GM19328 (cell line): ENCODE data around the gene TOLLIP.
"Not testable (repeated sequence)": the region's sequence is repeated elsewhere in the genome, so short reads cannot be mapped to it uniquely, and the experiment has no call there.

Source experiments
- ATAC-seq: cut with Tn5 transposase; IDR thresholded peaks from one replicate; pipeline ENCODE4 v1.9.1; 2021; ENCODE audit warnings: mild to moderate bottlenecking, moderate library complexity; ENCODE audit not compliant: unreplicated experiment

TOLLIP gene

GRCh38 chr11:1344056-1344635 lies 34.7 kb upstream of the TOLLIP start:
- ATAC-seq = no peak

- ATAC-seq = no peak
Observed at GRCh38 chr11:1343391-1344055, 34.1 kb upstream of the TOLLIP start.

- no peak for ATAC-seq
Observed at GRCh38 chr11:1342946-1343345, 33.5 kb upstream of the TOLLIP start.

DNA sequence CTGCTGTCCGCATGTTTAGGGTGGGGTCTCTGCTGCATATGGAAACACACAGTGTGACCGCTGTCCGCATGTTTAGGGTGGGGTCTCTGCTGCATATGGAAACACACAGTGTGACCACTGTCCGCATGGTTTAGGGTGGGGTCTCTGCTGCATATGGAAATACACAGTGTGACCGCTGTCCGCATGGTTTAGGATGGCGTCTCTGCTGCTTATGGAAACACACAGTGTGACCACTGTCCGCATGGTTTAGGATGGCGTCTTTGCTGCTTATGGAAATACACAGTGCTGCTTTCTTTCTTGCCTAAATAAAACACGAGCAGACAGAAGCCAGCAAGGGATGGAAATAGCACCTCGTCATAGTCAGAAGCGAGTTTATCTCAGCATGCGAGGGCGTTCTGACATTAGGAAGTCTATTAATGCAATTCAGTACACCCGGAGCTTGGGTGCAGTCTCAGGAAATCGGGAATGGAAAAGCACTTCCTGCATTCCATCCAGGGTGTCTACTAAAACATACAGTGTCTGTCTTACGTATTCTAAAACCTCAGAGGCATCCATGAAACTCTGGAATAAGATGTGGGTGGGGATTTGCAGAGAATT lies 32.6 kb upstream of the TOLLIP start:
- ATAC-seq = no peak

GRCh38 chr11:1341226-1341625 lies 31.8 kb upstream of the TOLLIP start:
- not testable (repeated sequence) for ATAC-seq

GRCh38 chr11:1340111-1340510 lies 30.7 kb upstream of the TOLLIP start:
- ATAC-seq = no peak

- no peak for ATAC-seq
Observed at GRCh38 chr11:1339066-1339675, 29.7 kb upstream of the TOLLIP start.

DNA sequence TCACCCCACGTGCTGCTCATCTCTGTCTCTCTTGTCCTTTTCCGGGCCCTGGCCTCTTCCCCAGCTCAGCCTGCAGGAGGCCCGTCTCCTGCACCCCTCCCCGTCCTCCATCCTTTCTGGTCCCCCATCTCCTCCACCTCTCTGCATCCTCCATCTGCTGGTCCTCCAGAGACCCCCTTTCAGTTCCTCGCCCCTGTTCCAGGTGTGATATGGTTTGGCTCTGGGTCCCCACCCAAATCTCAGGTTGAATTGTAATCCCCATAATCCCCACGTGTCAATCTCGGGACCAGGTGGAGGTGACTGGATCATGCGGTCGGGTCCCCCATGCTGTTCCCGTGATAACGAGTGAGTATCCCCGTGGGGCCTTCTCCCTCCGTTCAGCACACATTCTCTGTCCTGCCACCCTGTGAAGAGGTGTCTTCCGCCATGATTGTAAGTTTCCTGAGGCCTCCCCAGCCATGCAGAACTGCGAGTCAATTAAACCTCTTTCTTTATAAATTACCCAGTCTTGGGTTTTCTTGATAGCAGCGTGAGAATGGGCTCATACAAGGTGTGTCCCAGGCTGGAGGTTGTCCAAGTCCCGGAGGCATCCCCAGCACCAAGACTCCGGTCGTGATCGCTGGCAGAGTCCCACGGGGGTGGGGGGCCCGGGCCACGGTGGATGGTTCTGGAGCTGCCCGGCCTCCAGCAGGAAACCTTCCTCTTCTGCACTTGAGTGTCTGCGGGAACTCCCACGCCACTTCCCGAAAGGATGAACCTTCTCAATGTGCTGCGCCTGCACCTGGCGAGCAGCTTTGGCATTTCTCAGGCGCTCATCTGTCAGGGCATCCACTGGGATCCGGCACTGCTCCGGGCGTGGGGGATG lies 29.0 kb upstream of the TOLLIP start:
- no peak for ATAC-seq

DNA sequence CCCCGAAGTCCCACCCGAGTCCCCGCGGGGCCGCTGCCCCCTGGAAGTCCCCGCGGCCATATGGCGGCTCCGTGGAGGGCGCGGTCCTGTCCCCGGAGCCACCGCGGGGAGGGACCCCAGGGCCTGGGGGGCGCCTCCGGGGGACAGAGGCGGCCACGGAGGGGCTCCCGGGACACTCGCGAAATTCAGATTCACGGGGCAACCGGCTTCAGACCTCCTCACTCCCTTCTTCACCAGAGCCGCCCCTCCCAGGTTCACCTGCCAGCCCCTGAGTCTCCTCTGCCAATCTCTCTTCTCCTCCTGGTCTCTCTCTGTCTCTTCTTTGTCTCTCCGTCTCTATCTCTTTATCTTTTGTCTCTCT lies 28.2 kb upstream of the TOLLIP start:
- no peak for ATAC-seq

DNA sequence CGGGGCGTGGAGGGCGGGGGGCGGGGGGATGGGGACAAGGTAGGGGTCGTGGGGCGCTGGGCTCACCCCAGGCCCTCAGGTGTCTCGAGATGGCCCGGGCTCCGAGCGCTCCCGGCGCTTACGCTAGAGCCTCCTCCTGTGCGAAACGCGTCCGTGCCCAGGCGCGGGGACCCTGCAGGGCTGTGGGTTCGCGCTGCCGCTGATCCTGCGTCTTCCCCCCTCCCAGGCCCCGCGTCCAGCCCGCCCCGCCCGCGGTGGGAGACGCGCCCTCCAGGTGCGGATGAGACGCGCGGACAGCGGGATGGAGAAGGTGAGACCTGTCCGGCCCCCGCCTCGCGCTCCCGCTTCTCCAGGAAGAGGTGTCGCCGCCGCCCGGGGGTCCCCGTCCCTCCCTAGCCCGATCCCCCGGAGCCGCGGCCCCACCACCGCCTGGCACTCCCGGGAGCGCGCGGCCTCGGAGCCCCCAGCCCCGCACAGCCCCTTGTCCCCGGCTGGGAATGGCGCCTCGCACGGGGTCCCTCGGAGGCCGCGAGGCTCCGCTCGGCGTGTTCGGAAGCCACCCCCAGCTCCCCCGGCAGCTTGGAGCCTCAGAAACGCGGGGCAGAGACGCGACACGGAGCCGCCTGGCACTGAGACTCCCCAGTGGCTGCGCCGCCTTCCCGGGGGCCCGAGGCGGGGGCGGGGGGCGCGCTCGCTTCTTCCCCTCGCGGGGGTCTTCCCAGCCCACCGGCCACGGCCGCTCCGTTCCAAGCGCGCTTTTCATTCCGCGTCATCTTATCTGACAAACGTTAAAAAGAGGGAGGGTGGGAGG lies 27.6 kb upstream of the TOLLIP start:
- no peak for ATAC-seq

- ATAC-seq = no peak
Observed at GRCh38 chr11:1335811-1336761, 26.7 kb upstream of the TOLLIP start.

GRCh38 chr11:1335264-1335810 lies 25.9 kb upstream of the TOLLIP start:
- ATAC-seq = no peak

- ATAC-seq = no peak
Observed at GRCh38 chr11:1333860-1334259, 24.4 kb upstream of the TOLLIP start.

GRCh38 chr11:1333091-1333772 lies 23.8 kb upstream of the TOLLIP start:
- no peak for ATAC-seq

DNA sequence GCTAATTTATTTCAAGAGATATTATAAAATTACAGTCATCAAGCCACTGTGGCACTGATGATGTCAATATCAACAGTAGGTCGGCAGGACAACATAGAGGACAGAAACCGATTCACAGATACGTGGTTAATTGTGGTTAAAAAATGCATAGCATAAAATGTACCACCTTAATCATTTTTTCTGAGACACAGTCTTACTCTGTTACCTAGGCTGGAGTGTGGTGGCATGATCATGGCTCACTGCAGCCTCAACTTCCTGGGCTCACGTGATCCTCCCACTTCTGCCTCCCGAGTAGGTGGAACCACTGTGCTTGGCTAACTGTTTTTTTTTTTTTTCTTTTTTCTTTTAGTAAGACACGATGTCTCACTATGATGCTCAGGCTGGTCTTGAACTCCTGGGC lies 21.0 kb upstream of the TOLLIP start:
- ATAC-seq = no peak

DNA sequence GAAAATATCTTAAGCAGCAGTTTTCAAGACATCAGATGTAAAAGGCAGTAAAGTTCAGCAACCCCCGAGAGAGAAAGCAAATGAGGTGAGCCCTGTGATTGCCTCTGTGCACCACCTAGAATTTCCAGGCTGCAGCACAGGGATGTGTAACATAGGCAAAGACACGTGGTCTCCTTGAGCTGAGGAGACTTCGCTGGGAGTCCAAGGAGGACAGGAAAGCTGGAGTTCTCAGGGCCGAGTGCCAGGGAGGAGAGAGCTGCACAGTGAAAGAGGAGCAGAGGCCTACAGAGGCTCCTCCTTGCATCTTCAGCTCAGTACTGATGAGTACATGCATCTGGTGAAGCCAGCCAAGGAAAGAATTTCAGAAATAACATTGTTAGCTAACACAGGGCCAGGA lies 17.6 kb upstream of the TOLLIP start:
- no peak for ATAC-seq

DNA sequence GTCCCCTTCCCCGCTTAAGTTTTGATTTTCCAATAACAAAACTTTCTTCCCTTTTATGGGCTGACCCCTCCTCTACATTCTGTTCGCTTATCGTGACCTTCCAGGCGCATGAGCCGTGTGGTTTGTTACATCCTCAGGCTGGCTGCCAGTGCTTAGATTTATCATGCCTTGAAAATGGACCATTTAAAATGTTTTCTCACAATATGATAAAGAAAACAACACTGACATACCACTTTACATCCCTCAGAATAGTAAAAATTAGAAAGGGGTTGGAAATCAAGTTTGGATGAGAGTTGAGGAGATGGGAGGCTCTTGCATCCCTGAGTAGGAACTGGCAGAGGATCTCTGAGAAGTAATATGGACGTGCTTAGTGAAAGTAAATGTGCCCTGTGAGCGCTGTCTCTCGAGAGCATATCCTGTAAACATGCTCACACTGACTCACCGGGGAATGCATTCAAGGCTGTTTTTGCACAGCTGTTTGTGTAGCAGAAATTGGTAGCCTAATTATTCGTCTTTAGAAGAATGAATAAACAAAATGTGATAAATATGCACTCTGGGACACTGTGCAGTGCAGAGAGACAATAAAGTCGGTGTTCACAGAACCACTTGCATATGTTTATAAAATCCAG lies 17.1 kb upstream of the TOLLIP start:
- no peak for ATAC-seq

GRCh38 chr11:1323774-1324173 lies 14.3 kb upstream of the TOLLIP start:
- ATAC-seq = no peak
